ENCODE results near the gene ARL10.

The ARL10 gene

GRCh38 chr5:176361437-176362232 lies 3.7 kb upstream of the ARL10 start, which contains the start of gene KIAA1191:
KIAA1191 (minus strand) TSS chr5:176361764; CDS start chr5:176359508, 2,256 bp downstream.
- peak; percentile 83 for DNase-seq (ENCODE audit: low read depth, low spot score)

DNA sequence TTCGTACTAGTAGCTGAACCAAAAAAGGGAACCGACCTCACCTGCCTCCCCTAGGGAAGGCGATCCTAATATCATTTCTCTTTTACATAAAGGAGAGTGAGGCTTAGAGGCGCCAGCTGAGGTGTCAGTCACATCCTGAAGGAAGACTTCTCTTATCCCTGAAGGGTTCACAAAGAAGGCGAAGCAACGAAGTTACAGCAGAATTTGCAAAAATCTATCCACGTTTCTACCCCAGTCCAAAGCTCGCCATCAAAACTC lies 3.1 kb upstream of the ARL10 start:
- DNase-seq (ENCODE audit: low read depth, low spot score): no peak

- DNase-seq (ENCODE audit: low read depth, low spot score): no peak
Measured at GRCh38 chr5:176364765-176365350, 429 bp upstream of the ARL10 start.

DNA sequence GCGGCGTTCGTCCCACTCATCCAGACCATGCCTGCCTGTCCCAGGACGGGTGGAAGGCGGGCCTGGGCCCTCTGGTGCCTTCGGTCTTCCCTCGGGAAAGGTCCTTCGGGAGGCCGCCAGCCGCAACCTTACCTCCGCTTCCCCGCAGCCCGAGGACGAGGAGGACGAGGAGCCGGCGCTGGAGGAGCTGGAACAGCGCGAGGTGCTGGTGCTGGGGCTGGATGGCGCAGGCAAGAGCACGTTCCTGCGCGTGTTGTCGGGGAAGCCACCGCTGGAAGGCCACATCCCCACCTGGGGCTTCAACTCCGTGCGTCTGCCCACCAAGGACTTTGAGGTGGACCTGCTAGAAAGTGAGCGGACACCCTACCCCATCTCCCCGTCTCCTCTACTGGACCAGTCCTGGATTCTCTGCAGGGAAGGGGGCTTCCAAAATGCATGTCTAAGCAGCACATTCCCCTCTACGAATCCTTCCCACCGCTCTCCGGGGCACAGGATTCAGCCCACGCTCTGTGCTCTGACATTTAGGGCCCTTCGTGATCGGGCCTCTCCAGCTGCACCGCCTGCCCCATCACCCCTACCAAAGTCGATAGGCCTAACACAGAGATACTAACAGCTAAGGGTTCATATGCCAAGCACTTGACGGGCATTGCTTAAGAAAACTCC lies 1.1 kb downstream of the ARL10 start:
- no peak for DNase-seq (ENCODE audit: low read depth, low spot score)

DNA sequence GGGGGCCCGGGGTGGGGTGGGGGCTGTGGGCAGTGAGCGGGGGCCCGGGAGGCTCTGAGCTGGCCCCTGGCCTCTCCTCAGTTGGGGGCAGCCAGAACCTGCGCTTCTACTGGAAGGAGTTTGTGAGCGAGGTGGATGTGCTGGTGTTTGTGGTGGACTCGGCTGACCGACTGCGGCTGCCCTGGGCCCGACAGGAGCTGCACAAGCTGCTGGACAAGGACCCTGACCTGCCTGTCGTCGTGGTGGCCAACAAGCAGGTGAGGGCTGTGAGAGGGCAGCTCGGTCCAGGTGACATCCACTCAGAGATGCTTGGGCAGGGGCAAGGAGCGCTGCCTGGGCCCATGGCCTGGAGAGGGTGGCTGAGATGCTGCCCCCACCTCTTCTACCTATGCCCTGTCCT lies 3.4 kb downstream of the ARL10 start:
- no peak for DNase-seq (ENCODE audit: low read depth, low spot score)

DNA sequence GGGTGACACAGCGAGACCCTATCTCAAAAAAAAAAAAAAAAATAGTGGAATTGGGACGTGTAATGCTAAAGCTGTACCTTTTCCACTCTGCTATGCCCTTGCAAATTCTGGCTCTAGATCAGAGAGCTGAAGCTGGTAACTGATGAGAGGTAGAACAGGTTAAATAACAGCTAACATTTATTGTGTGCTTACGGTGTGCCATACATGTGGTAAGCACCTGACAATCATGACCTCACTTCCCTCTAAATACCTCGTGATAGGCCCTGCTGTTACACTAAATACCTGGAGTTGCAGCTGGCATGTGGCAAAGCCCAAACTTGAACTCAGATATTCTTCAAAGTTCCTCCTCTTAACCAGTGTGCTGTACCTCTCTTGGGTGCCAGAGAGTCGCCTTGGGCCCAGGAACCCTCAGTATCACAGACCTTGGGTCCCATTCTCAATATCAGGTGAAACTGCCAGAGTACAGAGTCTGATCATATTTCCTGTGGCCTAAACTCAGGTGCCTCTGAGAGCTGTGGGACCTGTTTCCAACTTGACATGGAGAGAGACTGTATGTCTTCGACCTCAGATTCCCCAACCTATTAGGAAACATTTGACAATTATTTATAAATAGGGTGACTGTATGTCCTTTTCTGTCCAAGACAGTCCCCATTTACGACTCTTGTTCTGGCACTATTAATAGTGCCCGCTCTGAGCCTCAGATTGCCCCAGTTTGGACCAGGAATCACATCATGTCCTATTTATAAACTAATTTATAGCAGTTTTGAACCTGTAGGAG lies 4.8 kb downstream of the ARL10 start:
- DNase-seq (ENCODE audit: low read depth, low spot score): no peak

- DNase-seq (ENCODE audit: low read depth, low spot score): no peak
Measured at GRCh38 chr5:176371621-176372539, 6.6 kb downstream of the ARL10 start.

DNA sequence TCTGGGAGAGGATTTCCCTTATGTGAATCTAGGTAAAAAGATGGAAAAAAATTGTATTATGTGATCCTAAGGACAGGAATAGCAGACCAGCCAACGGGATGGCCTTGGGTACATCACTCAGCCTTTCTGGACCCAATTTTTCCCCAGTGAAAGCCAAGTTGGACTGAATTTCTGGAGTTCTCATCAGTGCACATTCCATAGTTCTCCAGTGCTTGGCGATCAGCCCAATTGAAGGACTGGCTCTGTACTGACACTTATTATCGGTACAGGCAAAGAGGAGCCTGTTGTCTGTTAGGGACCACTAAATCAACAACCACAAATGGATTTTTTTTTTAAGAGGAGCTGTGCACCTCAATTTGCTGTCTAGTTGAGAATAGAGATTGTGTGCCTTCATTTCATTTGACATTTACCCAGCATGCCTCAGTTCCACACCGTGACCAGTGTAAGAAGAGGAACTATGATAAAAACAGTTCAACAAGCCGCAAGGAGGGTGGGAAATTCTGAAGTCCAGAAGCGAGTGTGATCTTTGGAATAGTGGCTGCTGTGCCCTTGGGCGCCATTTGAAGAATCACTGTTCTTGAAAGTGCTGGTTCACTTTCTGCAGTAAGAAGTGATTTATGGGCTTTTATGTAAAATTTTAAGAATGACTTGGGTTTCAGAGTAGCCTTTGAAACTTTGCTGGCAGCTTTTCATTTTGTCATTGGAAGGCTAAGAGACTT lies 8.0 kb downstream of the ARL10 start:
- no peak for DNase-seq (ENCODE audit: low read depth, low spot score)

GRCh38 chr5:176379881-176380280 lies 14.6 kb downstream of the ARL10 start:
- DNase-seq (ENCODE audit: low read depth, low spot score): no peak

- no peak for DNase-seq (ENCODE audit: low read depth, low spot score)
Measured at GRCh38 chr5:176381423-176381822, 16.1 kb downstream of the ARL10 start.

- DNase-seq (ENCODE audit: low read depth, low spot score): no peak
Measured at GRCh38 chr5:176381979-176382378, 16.7 kb downstream of the ARL10 start.

DNA sequence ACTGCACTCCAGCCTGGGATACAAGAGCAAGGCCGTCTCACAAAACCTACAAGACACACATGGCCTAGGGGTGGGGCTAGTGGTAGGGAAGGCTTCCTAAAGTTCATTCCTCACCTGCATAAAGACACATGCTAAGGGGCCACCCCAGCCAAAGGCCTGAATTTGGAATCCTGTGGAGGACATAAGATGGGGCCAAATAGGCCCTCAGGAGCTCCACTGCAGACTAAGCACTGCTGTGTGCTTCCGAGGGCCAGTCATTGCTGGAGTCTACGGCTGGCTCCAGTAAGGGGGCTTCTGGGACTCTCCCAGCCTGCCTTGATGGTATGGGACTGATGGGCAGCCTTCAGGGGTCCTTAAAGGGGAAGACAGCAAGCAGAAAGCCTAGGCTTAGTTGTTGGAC lies 17.4 kb downstream of the ARL10 start:
- DNase-seq (ENCODE audit: low read depth, low spot score): no peak

GRCh38 chr5:176383248-176383905 lies 18.1 kb downstream of the ARL10 start:
- no peak for DNase-seq (ENCODE audit: low read depth, low spot score)

GRCh38 chr5:176383961-176384360 lies 18.7 kb downstream of the ARL10 start:
- DNase-seq (ENCODE audit: low read depth, low spot score): no peak

GRCh38 chr5:176384366-176384930 lies 19.2 kb downstream of the ARL10 start:
- no peak for DNase-seq (ENCODE audit: low read depth, low spot score)

GRCh38 chr5:176384991-176385390 lies 19.7 kb downstream of the ARL10 start:
- DNase-seq (ENCODE audit: low read depth, low spot score): no peak

DNA sequence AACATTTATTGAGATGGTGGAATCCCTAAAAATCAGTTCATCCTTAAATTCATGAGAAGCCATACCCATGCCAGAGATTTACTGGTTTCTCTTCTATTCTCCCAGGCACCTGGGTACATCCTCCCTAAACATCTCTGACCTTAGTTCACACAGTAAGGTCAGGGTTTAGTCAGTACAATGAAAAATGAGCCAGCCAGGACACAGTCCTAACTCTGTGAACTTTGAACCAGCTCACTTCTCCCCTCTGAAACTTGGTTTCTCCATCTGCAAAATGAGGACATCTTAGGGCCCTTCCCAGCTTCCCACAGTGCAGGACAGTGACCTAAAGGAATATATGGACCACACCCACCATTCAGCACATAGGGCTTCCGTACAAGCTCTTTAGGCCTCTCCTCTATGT lies 21.2 kb downstream of the ARL10 start:
- no peak for DNase-seq (ENCODE audit: low read depth, low spot score)

GRCh38 chr5:176387384-176387925 lies 22.2 kb downstream of the ARL10 start:
- no peak for DNase-seq (ENCODE audit: low read depth, low spot score)

- DNase-seq (ENCODE audit: low read depth, low spot score): no peak
Measured at GRCh38 chr5:176388003-176388443, 22.7 kb downstream of the ARL10 start.

All from activated naive CD8-positive, alpha-beta T cell treated with anti-CD3 and anti-CD28 coated beads, Interleukin-2, amount 50 U/mL, for 16 hours (primary cell).